ENCODE data around the gene ARID2.

GRCh38 chr12:45737638-45738037 lies 8.1 kb downstream of the ARID2 start:
- TF ChIP-seq, protein P1, sequence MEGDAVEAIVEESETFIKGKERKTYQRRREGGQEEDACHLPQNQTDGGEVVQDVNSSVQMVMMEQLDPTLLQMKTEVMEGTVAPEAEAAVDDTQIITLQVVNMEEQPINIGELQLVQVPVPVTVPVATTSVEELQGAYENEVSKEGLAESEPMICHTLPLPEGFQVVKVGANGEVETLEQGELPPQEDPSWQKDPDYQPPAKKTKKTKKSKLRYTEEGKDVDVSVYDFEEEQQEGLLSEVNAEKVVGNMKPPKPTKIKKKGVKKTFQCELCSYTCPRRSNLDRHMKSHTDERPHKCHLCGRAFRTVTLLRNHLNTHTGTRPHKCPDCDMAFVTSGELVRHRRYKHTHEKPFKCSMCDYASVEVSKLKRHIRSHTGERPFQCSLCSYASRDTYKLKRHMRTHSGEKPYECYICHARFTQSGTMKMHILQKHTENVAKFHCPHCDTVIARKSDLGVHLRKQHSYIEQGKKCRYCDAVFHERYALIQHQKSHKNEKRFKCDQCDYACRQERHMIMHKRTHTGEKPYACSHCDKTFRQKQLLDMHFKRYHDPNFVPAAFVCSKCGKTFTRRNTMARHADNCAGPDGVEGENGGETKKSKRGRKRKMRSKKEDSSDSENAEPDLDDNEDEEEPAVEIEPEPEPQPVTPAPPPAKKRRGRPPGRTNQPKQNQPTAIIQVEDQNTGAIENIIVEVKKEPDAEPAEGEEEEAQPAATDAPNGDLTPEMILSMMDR (tag by site-specific recombination; IDR thresholded peaks at IDR 0.05), result no peak
- TF ChIP-seq ZNF2 (tag by site-specific recombination; IDR thresholded peaks at IDR 0.05) (no peak), ZBTB17 (tag by site-specific recombination; IDR thresholded peaks at IDR 0.05) (no peak), ZNF274 (IDR thresholded peaks at IDR 0.05; ENCODE audit: low read length) (no peak), ZNF274 (tag by site-specific recombination; IDR thresholded peaks at IDR 0.05; ENCODE audit: borderline replicate concordance) (no peak), ZNF629 (tag by site-specific recombination; IDR thresholded peaks at IDR 0.05) (no peak), ZBTB7A (tag by site-specific recombination; IDR thresholded peaks at IDR 0.05; ENCODE audit: low read depth) (no peak), ZIC2 (tag by site-specific recombination; IDR thresholded peaks at IDR 0.05) (no peak), ZNF639 (tag by site-specific recombination; IDR thresholded peaks at IDR 0.05) (no peak), ZBTB21 (tag by site-specific recombination; IDR thresholded peaks at IDR 0.05) (no peak), ZNF23 (tag by site-specific recombination; IDR thresholded peaks at IDR 0.05; ENCODE audit: borderline replicate concordance) (no peak), ZNF549 (tag by site-specific recombination; IDR thresholded peaks at IDR 0.05) (no peak), TCF7L2 (IDR thresholded peaks at IDR 0.05; ENCODE audit: borderline replicate concordance, low read depth, low read length) (no peak), SP2 (tag by site-specific recombination; IDR thresholded peaks at IDR 0.05) (no peak), ZNF530 (tag by site-specific recombination; IDR thresholded peaks at IDR 0.05; ENCODE audit: low read depth) (no peak)

Data from HEK293 (cell line).